NB4 (cell line): ENCODE results near the gene TRIM39.

Experiments used
- POLR2A ChIP-seq: IDR thresholded peaks from 2 replicates; pipeline ENCODE4 v1.6.1; 2011; ENCODE audit warnings: mild to moderate bottlenecking; ENCODE audit not compliant: insufficient read length; ENCODE audit errors: extremely low read depth
- TF ChIP-seq, protein P1 (sequence below): IDR thresholded peaks from one replicate; pipeline ENCODE4 v1.5.1; 2012; ENCODE audit warnings: low read depth, low read length
- TF ChIP-seq, protein P2 (sequence below): IDR thresholded peaks from 2 replicates; pipeline ENCODE4 v1.6.1; 2011; ENCODE audit warnings: low read depth, low read length

DNA sequence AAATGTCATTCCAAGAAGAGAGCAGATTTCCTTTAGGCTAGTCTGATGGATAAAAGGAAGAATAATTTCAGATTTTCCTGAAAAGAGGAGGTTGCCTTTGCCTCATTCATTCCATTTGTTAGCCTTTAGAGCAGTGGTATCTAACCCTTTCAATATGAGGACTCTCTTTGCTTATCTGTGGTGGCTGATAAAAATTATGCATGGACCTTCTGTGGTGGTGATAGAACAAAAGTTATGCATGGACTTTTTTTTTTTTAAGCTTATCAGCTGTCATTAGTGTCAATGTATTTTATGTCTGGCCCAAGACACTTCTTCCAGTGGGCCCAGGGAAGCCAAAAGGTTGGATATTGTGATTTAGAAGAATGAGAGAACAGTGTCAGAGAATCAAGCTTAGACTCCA lies 1.7 kb downstream of the TRIM39 start:
- TF ChIP-seq, protein P1, sequence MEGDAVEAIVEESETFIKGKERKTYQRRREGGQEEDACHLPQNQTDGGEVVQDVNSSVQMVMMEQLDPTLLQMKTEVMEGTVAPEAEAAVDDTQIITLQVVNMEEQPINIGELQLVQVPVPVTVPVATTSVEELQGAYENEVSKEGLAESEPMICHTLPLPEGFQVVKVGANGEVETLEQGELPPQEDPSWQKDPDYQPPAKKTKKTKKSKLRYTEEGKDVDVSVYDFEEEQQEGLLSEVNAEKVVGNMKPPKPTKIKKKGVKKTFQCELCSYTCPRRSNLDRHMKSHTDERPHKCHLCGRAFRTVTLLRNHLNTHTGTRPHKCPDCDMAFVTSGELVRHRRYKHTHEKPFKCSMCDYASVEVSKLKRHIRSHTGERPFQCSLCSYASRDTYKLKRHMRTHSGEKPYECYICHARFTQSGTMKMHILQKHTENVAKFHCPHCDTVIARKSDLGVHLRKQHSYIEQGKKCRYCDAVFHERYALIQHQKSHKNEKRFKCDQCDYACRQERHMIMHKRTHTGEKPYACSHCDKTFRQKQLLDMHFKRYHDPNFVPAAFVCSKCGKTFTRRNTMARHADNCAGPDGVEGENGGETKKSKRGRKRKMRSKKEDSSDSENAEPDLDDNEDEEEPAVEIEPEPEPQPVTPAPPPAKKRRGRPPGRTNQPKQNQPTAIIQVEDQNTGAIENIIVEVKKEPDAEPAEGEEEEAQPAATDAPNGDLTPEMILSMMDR, result no peak
- no peak for TF ChIP-seq POLR2A
- TF ChIP-seq, protein P2, sequence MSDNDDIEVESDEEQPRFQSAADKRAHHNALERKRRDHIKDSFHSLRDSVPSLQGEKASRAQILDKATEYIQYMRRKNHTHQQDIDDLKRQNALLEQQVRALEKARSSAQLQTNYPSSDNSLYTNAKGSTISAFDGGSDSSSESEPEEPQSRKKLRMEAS, result no peak
